K562 (cell line): ENCODE results near the gene ITGA3. TPM values are rescaled to one million over a fixed set of nuclear protein-coding genes. Genes with fewer than 3 reads are reported as not detected.

Source experiments
- ATAC-seq: fragments of 200-7000 bp; cut with Tn5 transposase; 3 replicates; pipeline ENCODE4 v1.9.1; 2020; ENCODE audit warnings: moderate library complexity
- BruUV-seq: library from RNA; stranded (reverse); fragments of 400-500 nt; replicated peaks from 2 replicates; lab custom pipeline; 2021; lab: Mats Ljungman, UMichigan
- CTCF ChIA-PET: fragments of 300-600 bp; formaldehyde crosslinking; extraction: SDS; loops from one replicate; lab custom pipeline; 2021; ENCODE audit warnings: low intra/inter-chr PET ratio; lab: Yijun Ruan, JAX
- POLR2A ChIA-PET: fragments of 300-600, 350-650 bp; sonication (Branson Sonifier 250); formaldehyde crosslinking; extraction: SDS; loops from one replicate; lab custom pipeline; 2021; ENCODE audit warnings: antibody characterized with exemption, inconsistent platforms; lab: Yijun Ruan, JAX
- DNase-seq, 4 experiments: peaks; one replicate each; pipeline versions ENCODE4 v3.0.0 to v3.0.0-alpha.2; 2011 to 2018; ENCODE audit warnings: low spot score in 3 of 4, mixed read lengths in 3 of 4; ENCODE audit errors: extremely low read depth in 1 of 4
- FAIRE-seq: peaks from 2 replicates; lab custom pipeline; 2011; peaks lifted over from hg19 to GRCh38; lab: Jason Lieb, UNC
- H2AFZ ChIP-seq: 2 replicates; pipeline ENCODE4 v1.6.0; 2011; ENCODE audit warnings: low read depth, low read length, control low read depth, inconsistent platforms
- H3K27ac ChIP-seq: fragments of 200-600 bp; 3 replicates; pipeline ENCODE4 v1.8.0; 2011; ENCODE audit warnings: low read depth, mild to moderate bottlenecking, control low read depth, inconsistent platforms, low read length, moderate library complexity, mixed read lengths; ENCODE audit errors: extremely low read depth
- H3K27me3 ChIP-seq, 2 experiments: fragments of 300-600 bp in 1 of 2; 2 replicates in 1 of 2; 3 replicates in 1 of 2; pipeline versions ENCODE4 v1.6.0 to v1.8.0; 2011; ENCODE audit warnings: inconsistent platforms in 2 of 2, low read length in 2 of 2, mild to moderate bottlenecking in 1 of 2, mixed read lengths in 1 of 2, moderate library complexity in 1 of 2; ENCODE audit not compliant: control insufficient read depth in 2 of 2, insufficient read depth in 2 of 2
- H3K36me3 ChIP-seq: fragments of 300-600 bp; 3 replicates; pipeline ENCODE4 v1.8.0; 2011; ENCODE audit warnings: mild to moderate bottlenecking, low read length, inconsistent platforms; ENCODE audit not compliant: control insufficient read depth, insufficient read depth
- H3K4me1 ChIP-seq, 2 experiments: fragments of 200-600 bp in 1 of 2; replicated peaks in 1 of 2; 2 replicates in 1 of 2; 3 replicates in 1 of 2; pipeline versions ENCODE4 v1.5.1 to v1.8.0; 2011; ENCODE audit warnings: inconsistent platforms in 2 of 2, low read length in 2 of 2, mild to moderate bottlenecking in 1 of 2, mixed read lengths in 1 of 2, moderate library complexity in 1 of 2; ENCODE audit not compliant: control insufficient read depth in 2 of 2, insufficient read depth in 2 of 2
- H3K4me2 ChIP-seq: 2 replicates; pipeline ENCODE4 v1.6.1; 2011; ENCODE audit warnings: low read length, control low read depth, inconsistent platforms, mixed read lengths; ENCODE audit not compliant: insufficient read depth
- H3K4me3 ChIP-seq: fragments of 200-600 bp; sonication (generic), shearing (Covaris generic); 2 replicates; pipeline ENCODE4 v1.5.1; 2016; ENCODE audit warnings: control low read depth, inconsistent platforms
- H3K79me2 ChIP-seq: fragments of 200-600 bp; 3 replicates; pipeline ENCODE4 v1.8.0; 2011; ENCODE audit warnings: low read length, inconsistent platforms; ENCODE audit not compliant: control insufficient read depth, insufficient read depth
- H3K9ac ChIP-seq, 2 experiments: 2 replicates each; pipeline versions ENCODE4 v1.6.0 to v1.6.1; 2011; ENCODE audit warnings: low read depth in 2 of 2, low read length in 2 of 2, control low read depth in 1 of 2, inconsistent platforms in 1 of 2, mild to moderate bottlenecking in 1 of 2, mixed read lengths in 1 of 2; ENCODE audit not compliant: insufficient read depth in 1 of 2
- H3K9me1 ChIP-seq: one replicate; pipeline ENCODE4 v1.6.0; 2011; ENCODE audit warnings: inconsistent platforms, mild to moderate bottlenecking, low read length, moderate library complexity; ENCODE audit not compliant: control insufficient read depth, insufficient read depth
- H3K9me3 ChIP-seq: replicated peaks from 2 replicates; pipeline ENCODE4 v1.5.1; 2011; ENCODE audit warnings: low read depth, low read length, inconsistent platforms; ENCODE audit not compliant: control insufficient read depth, insufficient read depth
- H4K20me1 ChIP-seq: replicated peaks from 2 replicates; pipeline ENCODE4 v1.6.1; 2011; ENCODE audit warnings: low read length, inconsistent platforms, mixed read lengths; ENCODE audit not compliant: control insufficient read depth, insufficient read depth
- BRF2 ChIP-seq: IDR thresholded peaks from 3 replicates; pipeline ENCODE4 v1.6.1; 2011; ENCODE audit warnings: borderline replicate concordance, mild to moderate bottlenecking; ENCODE audit not compliant: insufficient read length, insufficient read depth
- CREB1 ChIP-seq, 2 experiments: sonication (generic) in 1 of 2; formaldehyde crosslinking in 1 of 2; IDR thresholded peaks; 2 replicates each; pipeline versions ENCODE4 v1.6.1 to v1.8.0; 2012 to 2022; ENCODE audit warnings: inconsistent platforms in 1 of 2, mild to moderate bottlenecking in 1 of 2, missing genetic modification reagents in 1 of 2, moderate library complexity in 1 of 2
- CSDE1 ChIP-seq, 2 experiments: fragments of 450-650 bp; IDR thresholded peaks; 2 replicates each; pipeline ENCODE4 v1.6.1; 2016; ENCODE audit warnings: mild to moderate bottlenecking in 1 of 2
- ELF2 ChIP-seq: fragments of 250-450 bp; sonication (Bioruptor Pico); IDR thresholded peaks from 2 replicates; pipeline ENCODE4 v1.5.0; 2021; ENCODE audit warnings: mild to moderate bottlenecking
- GATA2 ChIP-seq: sonication (generic); formaldehyde crosslinking; IDR thresholded peaks from 2 replicates; pipeline ENCODE4 v1.4.0; 2020; ENCODE audit warnings: mild to moderate bottlenecking, missing genetic modification reagents
- HDGF ChIP-seq: fragments of 450-650 bp; IDR thresholded peaks from 2 replicates; pipeline ENCODE4 v1.6.1; 2016
- L3MBTL2 ChIP-seq: fragments of 450-650 bp; IDR thresholded peaks from 2 replicates; pipeline ENCODE4 v1.6.1; 2016; ENCODE audit warnings: mild to moderate bottlenecking, moderate library complexity
- LEF1 ChIP-seq: fragments of 450-650 bp; IDR thresholded peaks from 2 replicates; pipeline ENCODE4 v1.6.1; 2016; ENCODE audit warnings: mild to moderate bottlenecking
- MYBL2 ChIP-seq, 2 experiments: fragments of 450-650 bp in 1 of 2; sonication (generic) in 1 of 2; formaldehyde crosslinking in 1 of 2; IDR thresholded peaks; 2 replicates each; pipeline versions ENCODE4 v1.6.1 to v1.8.1; 2017 to 2022; ENCODE audit warnings: borderline replicate concordance in 1 of 2, inconsistent platforms in 1 of 2, low read depth in 1 of 2, mild to moderate bottlenecking in 1 of 2, missing genetic modification reagents in 1 of 2, moderate library complexity in 1 of 2
- PCBP1 ChIP-seq: fragments of 200-400 bp; formaldehyde crosslinking; IDR thresholded peaks from 2 replicates; pipeline ENCODE4 v1.6.1; 2018; ENCODE audit warnings: mild to moderate bottlenecking, low read depth, low read length; ENCODE audit not compliant: poor library complexity, severe bottlenecking
- RBM25 ChIP-seq: fragments of 200-400 bp; formaldehyde crosslinking; IDR thresholded peaks from 2 replicates; pipeline ENCODE4 v1.6.1; 2018; ENCODE audit warnings: low read length, low read depth, moderate library complexity; ENCODE audit not compliant: severe bottlenecking
- RFX7 ChIP-seq: fragments of 250-450 bp; sonication (Bioruptor Pico); IDR thresholded peaks from 2 replicates; pipeline ENCODE4 v1.5.1; 2021; ENCODE audit warnings: mild to moderate bottlenecking
- SIN3A ChIP-seq, 2 experiments: fragments of 150-350 bp in 1 of 2; IDR thresholded peaks; 2 replicates each; pipeline ENCODE4 v1.6.1; 2011 to 2016; ENCODE audit warnings: borderline replicate concordance in 2 of 2, low read depth in 2 of 2, low read length in 2 of 2, mild to moderate bottlenecking in 2 of 2, moderate library complexity in 2 of 2; ENCODE audit not compliant: control insufficient read depth in 1 of 2
- THRB ChIP-seq: fragments of 450-650 bp; formaldehyde crosslinking; conservative IDR thresholded peaks from 2 replicates; pipeline ENCODE4 v1.4.0; 2022; ENCODE audit warnings: mild to moderate bottlenecking, missing genetic modification characterization
- USF1 ChIP-seq: sonication (generic); formaldehyde crosslinking; IDR thresholded peaks from 2 replicates; pipeline ENCODE4 v1.9.0; 2022; ENCODE audit warnings: mild to moderate bottlenecking, missing genetic modification reagents
- ZBTB1 ChIP-seq: sonication (generic); formaldehyde crosslinking; IDR thresholded peaks from 2 replicates; pipeline ENCODE4 v1.8.1; 2023; ENCODE audit warnings: missing genetic modification reagents, low read depth, mild to moderate bottlenecking, borderline replicate concordance
- ZBTB8A ChIP-seq: fragments of 450-650 bp; IDR thresholded peaks from 2 replicates; pipeline ENCODE4 v1.6.1; 2018; ENCODE audit warnings: mild to moderate bottlenecking, moderate library complexity; ENCODE audit not compliant: partially characterized antibody
- ZNF398 ChIP-seq: fragments of 250-450 bp; sonication (Bioruptor Pico); IDR thresholded peaks from 2 replicates; pipeline ENCODE4 v1.8.0; 2021; ENCODE audit warnings: moderate library complexity, mild to moderate bottlenecking, inconsistent platforms
- WGBS: fragments of 100-300 bp; shearing (Covaris generic); methylation state at CpG from one replicate; pipeline ENCODE4 v1.1.6; 2016; ENCODE audit warnings: low coverage, mixed read lengths; ENCODE audit not compliant: insufficient coverage; ENCODE audit errors: missing lambda C conversion rate; 5-methylcytosine and 5-hydroxymethylcytosine counted together
- in situ Hi-C: fragments of 300-500 bp; cut with MboI; formaldehyde crosslinking; loops from 4 replicates; pipeline ENCODE4 v1.15.0; 2018; ENCODE audit warnings: inconsistent platforms, mixed read lengths
- intact Hi-C: fragments of 100-400 bp; cut with micrococcal nuclease; formaldehyde crosslinking; loops from 2 replicates; pipeline ENCODE4 v1.14.2; 2022
- polyA plus RNA-seq, 8 experiments: library from polyadenylated mRNA; depleted of rRNA in 4 of 8; stranded (reverse) in 5 of 8; unstranded in 3 of 8; fragments of >200 nt; fragmentation: Nextera tagmentation in 2 of 8; fragmentation: Illumina TruSeq in 1 of 8; extraction: Ambion mirVana in 2 of 8; extraction: Trizol in 1 of 8; gene quantifications; 2 replicates each; pipeline versions ENCODE4 v1.2.1 to v1.2.3, GENCODE V29; 2011 to 2014; ENCODE audit warnings: inconsistent platforms in 1 of 8, missing spikeins in 1 of 8
- total RNA-seq, 7 experiments: library from RNA; depleted of rRNA in 6 of 7; stranded (reverse); fragments of >200 nt in 6 of 7; fragmentation: Illumina TruSeq in 2 of 7; extraction: Trizol in 2 of 7; gene quantifications; 2 replicates each; pipeline versions ENCODE4 v1.2.1 to v1.2.3, GENCODE V29; 2011 to 2021; ENCODE audit warnings: low replicate concordance in 1 of 7

Gene ITGA3
- total and polyA plus RNA-seq, 9 of the 15 experiments (the other 6 are each of a cell fraction or from before 2014, with no cell fraction given): 0.03 to 0.75 (median 0.14) TPM; not detected in 2

GRCh38 chr17:50080827-50081226, 24.9 kb downstream of the ITGA3 start:
- H3K9me3 ChIP-seq: no peaks in the 10 kb centered on the region
- POLR2A ChIA-PET: no interaction called here
- in situ Hi-C loops (no loop called here), intact Hi-C loops (loop anchor here (10.0 kb wide), 1 partner anchor 196 kb away; no protein-coding TSS in a partner anchor)
- ATAC-seq (no peak), FAIRE-seq (no peak), DNase-seq (no peak)
- H3K4me2 ChIP-seq: no peak overlapping the region
- H2AFZ ChIP-seq: no peak overlapping the region
- WGBS: 18% methylated on average over 7 of the region's 7 CpGs
- no TSS peak for BruUV-seq
- H3K9ac ChIP-seq: no peak overlapping the region
- no peak overlapping the region for H3K27ac ChIP-seq
- CTCF ChIA-PET: no interaction called here
- peaks cover 7 to 17% of the 10 kb centered on the region in 2 experiments for H3K27me3 ChIP-seq
- H3K4me3 ChIP-seq: no peak overlapping the region
- H3K4me1 ChIP-seq: peaks cover 0 to 18% of the 10 kb centered on the region in 2 experiments; a peak in 1 of 5 replicates
- no peaks in the 10 kb centered on the region for H3K36me3 ChIP-seq
- no peaks in the 10 kb centered on the region for H3K9me1 ChIP-seq
- peaks cover 6% of the 10 kb centered on the region; the same call in 1 of the 2 replicates for H4K20me1 ChIP-seq
- no peaks in the 10 kb centered on the region for H3K79me2 ChIP-seq
- TF ChIP-seq CSDE1 (IDR thresholded peaks at IDR 0.05) (no peak), ZNF398 (no peak), GATA2 (CRISPR knock-in tag) (no peak), BRF2 (no peak), HDGF (no peak), ELF2 (CRISPR knock-in tag) (no peak), ZBTB1 (CRISPR knock-in tag) (no peak), LEF1 (no peak), CREB1 (IDR thresholded peaks at IDR 0.05) (no peak), CREB1 (CRISPR knock-in tag; IDR thresholded peaks at IDR 0.05) (no peak), THRB (CRISPR knock-in tag) (no peak), RBM25 (no peak), MYBL2 (IDR thresholded peaks at IDR 0.05; ENCODE audit: low read depth) (no peak), MYBL2 (CRISPR knock-in tag; IDR thresholded peaks at IDR 0.05; ENCODE audit: borderline replicate concordance) (no peak), ZBTB8A (no peak), SIN3A (IDR thresholded peaks at IDR 0.05; ENCODE audit: borderline replicate concordance in 2 of 2, control insufficient read depth in 1 of 2, low read depth in 2 of 2, low read length in 2 of 2) (no peak), USF1 (no peak), L3MBTL2 (no peak), PCBP1 (no peak), RFX7 (CRISPR knock-in tag) (no peak)
